Muscle layer of duodenum (tissue), 2 donors: ENCODE results near the gene PHKB.
"Not testable (repeated sequence)": the region's sequence is repeated elsewhere in the genome, so short reads cannot be mapped to it uniquely, and the experiment has no call there.

ENCODE experiments used
- H3K27ac ChIP-seq: one replicate; pipeline ENCODE4 v1.7.0; 2013; ENCODE audit warnings: mild to moderate bottlenecking, low read length
- H3K27me3 ChIP-seq: one replicate; pipeline ENCODE4 v1.7.0; 2013; ENCODE audit warnings: low read depth, mild to moderate bottlenecking, control low read depth, low read length
- H3K36me3 ChIP-seq, 2 donors: one replicate each; pipeline ENCODE4 v1.7.0; 2013; ENCODE audit warnings: low read length in 2 of 2, control low read depth in 1 of 2, mild to moderate bottlenecking in 1 of 2; ENCODE audit not compliant: insufficient read depth in 2 of 2, control insufficient read depth in 1 of 2
- H3K4me1 ChIP-seq, 2 donors: one replicate each; pipeline ENCODE4 v1.7.0; 2013; ENCODE audit warnings: low read length in 2 of 2, mild to moderate bottlenecking in 2 of 2, control low read depth in 1 of 2, moderate library complexity in 1 of 2; ENCODE audit not compliant: insufficient read depth in 2 of 2, control insufficient read depth in 1 of 2
- H3K4me3 ChIP-seq, 2 donors: one replicate each; pipeline ENCODE4 v1.7.0; 2013; ENCODE audit warnings: low read length in 2 of 2, low read depth in 1 of 2, mild to moderate bottlenecking in 1 of 2
- H3K9me3 ChIP-seq, 2 donors: one replicate each; pipeline ENCODE4 v1.7.0; 2013; ENCODE audit warnings: low read length in 2 of 2, control low read depth in 1 of 2, mild to moderate bottlenecking in 1 of 2; ENCODE audit not compliant: control insufficient read depth in 1 of 2
- donor health status: healthy.

PHKB gene

DNA sequence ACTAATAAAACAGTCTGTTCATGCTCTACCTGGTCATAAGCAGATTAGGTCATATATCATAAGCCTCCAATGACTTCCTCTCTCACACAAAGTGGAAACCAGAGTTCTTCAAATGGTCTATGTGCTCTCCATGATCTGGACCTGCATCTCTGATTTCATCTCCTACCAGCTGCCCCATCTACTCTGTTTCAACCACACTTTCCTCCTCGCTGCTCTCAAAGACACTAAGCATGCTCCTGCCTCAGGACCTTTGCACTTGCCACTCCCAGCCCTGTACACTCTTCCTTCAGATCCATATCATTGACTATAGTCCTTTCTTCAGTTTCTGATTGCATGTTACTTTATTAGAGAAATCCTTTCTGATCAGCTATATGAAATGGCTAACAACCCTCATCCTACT, 196.8 kb downstream of the PHKB start:
- no peaks in the 10 kb centered on the region for H3K4me1 ChIP-seq
- no peak overlapping the region for H3K27ac ChIP-seq
- H3K9me3 ChIP-seq: no peaks in the 10 kb centered on the region
- no peaks in the 10 kb centered on the region for H3K27me3 ChIP-seq
- peaks cover 25 to 49% of the 10 kb centered on the region in 2 donors for H3K36me3 ChIP-seq
- H3K4me3 ChIP-seq: no peak overlapping the region

DNA sequence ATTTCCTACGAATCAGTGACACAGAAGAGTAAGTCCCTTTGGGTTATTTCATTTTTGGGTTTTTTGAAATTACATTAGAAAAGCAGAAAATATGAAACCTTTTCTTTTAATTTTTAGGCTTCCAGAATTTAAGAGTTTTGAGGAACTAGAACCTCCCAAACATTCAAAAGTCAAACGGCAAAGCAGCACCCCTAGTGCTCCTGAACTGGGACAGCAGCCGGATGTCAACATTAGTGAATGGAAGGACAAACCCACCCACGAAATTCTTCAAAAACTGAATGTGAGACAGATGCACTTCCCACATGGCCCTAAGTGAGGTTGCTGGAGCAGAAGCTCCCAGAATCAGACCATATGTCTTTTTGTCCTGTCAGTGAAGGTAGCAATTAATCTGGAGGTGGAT, 199.4 kb downstream of the PHKB start:
- no peaks in the 10 kb centered on the region for H3K9me3 ChIP-seq
- H3K27me3 ChIP-seq: no peaks in the 10 kb centered on the region
- no peak overlapping the region for H3K4me3 ChIP-seq
- no peak overlapping the region for H3K27ac ChIP-seq
- H3K4me1 ChIP-seq: no peaks in the 10 kb centered on the region
- H3K36me3 ChIP-seq: peaks cover 22 to 43% of the 10 kb centered on the region in 2 donors

DNA sequence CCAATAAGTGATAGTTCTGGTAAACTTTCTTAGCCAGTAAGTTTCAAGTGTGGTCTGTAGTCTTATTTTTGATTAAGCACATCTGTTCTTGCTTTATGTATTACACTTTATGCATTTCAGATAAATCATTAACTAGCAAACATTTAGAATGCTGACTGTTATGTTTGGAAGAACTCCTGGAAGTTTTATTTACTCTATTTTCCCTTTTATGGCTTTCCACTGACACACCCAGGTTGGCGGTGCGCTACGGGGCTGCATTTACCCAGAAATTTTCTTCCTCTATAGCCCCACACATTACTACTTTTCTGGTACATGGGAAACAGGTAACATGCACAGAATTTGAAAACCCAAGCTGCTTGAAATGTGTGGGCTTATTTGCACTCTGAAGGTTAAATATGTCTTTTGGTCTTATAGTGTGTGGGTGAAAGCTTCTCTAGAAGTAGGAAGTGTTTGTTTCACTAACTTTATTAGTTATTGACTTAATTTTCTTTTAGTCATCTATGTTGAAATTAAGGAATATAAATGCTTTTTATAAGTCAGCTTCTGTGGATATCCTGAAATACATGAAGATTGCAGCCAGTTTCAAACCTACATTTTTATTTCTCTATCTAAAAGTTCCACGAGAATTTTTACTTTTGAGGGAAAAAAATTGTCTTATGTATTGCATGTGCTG, 203.7 kb downstream of the PHKB start:
- Histone ChIP-seq H3K9me3 (no peaks in the 10 kb centered on the region), H3K27ac (no peak overlapping the region), H3K36me3 (peaks cover 30 to 53% of the 10 kb centered on the region in 2 donors), H3K4me1 (no peaks in the 10 kb centered on the region), H3K27me3 (no peaks in the 10 kb centered on the region), H3K4me3 (no peak overlapping the region)

DNA sequence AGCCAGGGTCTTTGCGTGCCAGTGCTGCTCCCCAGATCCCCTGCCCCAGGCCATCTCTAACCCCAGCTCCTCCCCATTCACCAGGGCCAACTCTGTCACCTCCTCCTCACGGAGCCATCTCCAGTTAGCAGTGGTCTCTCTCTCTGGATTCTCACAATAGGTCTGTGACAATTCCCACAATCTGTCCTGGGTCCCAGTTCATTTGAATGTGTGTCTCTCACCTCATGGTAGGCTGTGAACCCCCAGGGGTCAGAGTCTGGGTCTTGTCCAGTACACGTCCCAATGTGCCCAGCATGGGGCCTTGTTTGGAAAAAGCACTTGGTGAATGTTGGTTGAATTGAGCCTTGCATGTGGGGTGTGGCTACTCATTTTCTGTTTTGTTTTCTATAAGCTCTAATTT, 205.3 kb downstream of the PHKB start:
- Histone ChIP-seq H3K36me3 (peaks cover 21 to 40% of the 10 kb centered on the region in 2 donors), H3K4me3 (no peak overlapping the region), H3K9me3 (no peaks in the 10 kb centered on the region), H3K27ac (no peak overlapping the region), H3K4me1 (no peaks in the 10 kb centered on the region), H3K27me3 (no peaks in the 10 kb centered on the region)

DNA sequence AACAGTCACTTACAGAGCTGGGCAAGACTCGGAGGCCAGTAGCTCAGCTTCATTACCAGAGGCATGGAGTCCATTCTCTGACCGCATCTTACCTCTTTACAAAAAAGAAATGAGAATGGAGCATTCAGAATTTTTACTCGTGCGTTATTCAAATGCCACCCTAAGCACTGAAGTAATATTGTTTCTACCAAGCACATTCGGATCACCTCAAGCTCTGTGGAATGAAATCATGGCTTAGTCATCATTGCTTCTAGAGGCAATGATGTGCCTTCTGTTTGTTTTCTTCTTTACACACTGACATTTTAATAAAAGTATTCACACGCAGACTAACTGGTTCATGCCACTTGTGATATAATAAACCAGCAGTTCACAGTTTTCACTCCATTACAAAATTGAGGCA, 206.8 kb downstream of the PHKB start:
- H3K36me3 ChIP-seq: peaks cover 15 to 31% of the 10 kb centered on the region in 2 donors
- no peaks in the 10 kb centered on the region for H3K27me3 ChIP-seq

DNA sequence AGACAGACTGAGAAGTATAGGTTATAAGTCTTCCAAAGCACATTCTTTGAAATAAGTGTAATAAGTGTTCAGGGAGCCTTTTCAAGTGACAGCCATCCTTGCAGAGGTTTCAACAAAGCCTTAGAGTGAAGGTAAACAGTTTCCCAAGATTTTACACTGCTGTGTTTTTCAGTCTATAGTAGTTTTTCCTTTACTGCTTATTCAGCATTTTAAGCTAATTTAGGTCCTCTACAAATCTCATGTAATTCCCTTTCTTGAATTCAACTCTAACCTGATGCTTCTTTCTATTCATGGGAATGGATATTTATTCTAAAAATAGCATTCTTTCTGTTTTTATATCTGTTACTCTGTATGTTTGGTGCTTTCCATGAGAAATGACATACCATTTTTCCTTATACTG, 211.3 kb downstream of the PHKB start:
- Histone ChIP-seq H3K9me3 (no peaks in the 10 kb centered on the region), H3K36me3 (peaks cover 25 to 52% of the 10 kb centered on the region in 2 donors), H3K27ac (no peak overlapping the region), H3K4me3 (no peak overlapping the region), H3K27me3 (no peaks in the 10 kb centered on the region), H3K4me1 (no peaks in the 10 kb centered on the region)

More for the DNA sequence above, 206.8 kb downstream of the PHKB start:
- no peaks in the 10 kb centered on the region for H3K9me3 ChIP-seq
- no peak overlapping the region for H3K4me3 ChIP-seq
- H3K27ac ChIP-seq: no peak overlapping the region
- no peaks in the 10 kb centered on the region for H3K4me1 ChIP-seq

DNA sequence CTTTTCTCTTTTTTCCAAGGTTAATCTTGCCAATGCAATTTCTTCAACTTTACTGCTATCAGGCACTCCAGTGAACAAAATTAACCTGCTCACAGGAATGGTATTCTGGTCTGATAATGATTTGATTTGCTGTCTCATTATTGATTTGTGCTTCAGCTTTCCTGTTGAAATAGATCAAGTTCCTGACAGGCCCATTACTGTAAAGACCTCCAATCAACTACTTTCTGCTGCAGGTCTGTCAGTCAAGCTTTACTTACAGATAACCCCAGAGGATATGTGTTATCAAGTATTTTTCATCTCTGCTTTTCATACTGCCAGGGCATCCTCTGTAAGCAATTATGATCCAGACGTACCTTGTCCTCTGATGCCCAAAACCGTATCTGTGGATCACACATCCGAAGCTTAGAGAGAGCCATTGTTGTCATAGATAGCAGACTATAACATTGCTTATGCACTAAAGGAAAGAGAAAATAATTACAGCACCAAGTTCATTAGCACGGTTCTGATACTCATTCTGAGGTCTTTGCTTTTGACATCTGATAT, 215.6 kb downstream of the PHKB start:
- Histone ChIP-seq H3K27ac (no peak overlapping the region), H3K9me3 (no peaks in the 10 kb centered on the region), H3K27me3 (no peaks in the 10 kb centered on the region), H3K36me3 (peaks cover 13 to 40% of the 10 kb centered on the region in 2 donors), H3K4me1 (no peaks in the 10 kb centered on the region), H3K4me3 (no peak overlapping the region)

DNA sequence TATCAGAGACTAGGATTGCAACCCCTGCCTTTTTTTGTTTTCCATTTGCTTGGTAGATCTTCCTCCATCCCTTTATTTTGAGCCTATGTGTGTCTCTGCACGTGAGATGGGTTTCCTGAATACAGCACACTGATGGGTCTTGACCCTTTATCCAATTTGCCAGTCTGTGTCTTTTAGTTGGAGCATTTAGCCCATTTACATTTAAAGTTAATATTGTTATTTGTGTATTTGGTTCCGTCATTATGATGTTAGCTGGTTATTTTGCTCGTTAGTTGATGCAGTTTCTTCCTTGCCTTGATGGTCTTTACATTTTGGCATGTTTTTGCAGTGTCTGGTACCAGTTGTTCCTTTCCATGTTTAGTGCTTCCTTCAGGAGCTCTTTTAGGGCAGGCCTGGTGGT, 220.4 kb downstream of the PHKB start:
- H3K27ac ChIP-seq, H3K9me3 ChIP-seq, H3K4me3 ChIP-seq, H3K27me3 ChIP-seq, H3K4me1 ChIP-seq: not testable (repeated sequence)
- H3K36me3 ChIP-seq: peaks cover 5 to 16% of the 10 kb centered on the region in 2 donors

DNA sequence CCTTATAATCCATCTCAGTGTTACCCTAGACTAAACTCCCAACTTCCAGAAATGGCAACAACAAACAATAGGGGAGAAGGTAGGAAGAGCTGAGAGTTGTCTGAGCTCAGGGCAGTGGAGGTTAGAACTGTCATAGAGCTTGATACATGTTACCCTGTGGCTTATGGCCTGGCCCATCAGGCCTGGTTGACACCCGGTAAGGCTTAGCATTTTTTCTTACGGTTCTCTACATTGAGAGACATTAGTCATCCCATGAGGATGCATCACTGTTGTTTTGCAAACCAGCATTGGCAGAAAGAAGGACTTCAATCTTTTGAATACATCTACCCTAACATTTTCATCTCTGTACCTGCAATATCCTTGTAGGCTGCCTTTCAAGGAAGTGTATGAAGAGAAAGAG, 226.6 kb downstream of the PHKB start:
- H3K4me1 ChIP-seq: no peaks in the 10 kb centered on the region
- peaks cover 25 to 45% of the 10 kb centered on the region in 2 donors for H3K36me3 ChIP-seq
- H3K4me3 ChIP-seq: no peak overlapping the region
- no peaks in the 10 kb centered on the region for H3K9me3 ChIP-seq
- no peaks in the 10 kb centered on the region for H3K27me3 ChIP-seq
- H3K27ac ChIP-seq: no peak overlapping the region

DNA sequence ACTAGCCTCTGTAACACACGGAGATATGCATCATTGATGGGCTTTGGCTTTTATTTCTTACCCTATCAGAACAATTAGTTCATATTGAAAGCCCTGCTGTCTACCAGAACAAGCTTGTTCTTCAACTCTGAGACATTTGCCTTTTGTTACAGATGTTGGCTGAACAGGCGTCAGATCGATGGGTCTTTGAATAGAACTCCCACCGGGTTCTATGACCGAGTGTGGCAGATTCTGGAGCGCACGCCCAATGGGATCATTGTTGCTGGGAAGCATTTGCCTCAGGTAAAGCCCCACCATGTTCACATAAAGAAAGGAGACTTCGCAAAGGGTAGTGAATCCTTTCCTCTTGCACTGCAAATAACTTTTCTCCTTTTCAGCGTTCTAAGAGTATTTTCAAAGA, 232.1 kb downstream of the PHKB start:
- H3K27ac ChIP-seq: no peak overlapping the region
- H3K9me3 ChIP-seq: no peaks in the 10 kb centered on the region
- H3K36me3 ChIP-seq: peaks cover 61 to 86% of the 10 kb centered on the region in 2 donors
- H3K4me1 ChIP-seq: no peaks in the 10 kb centered on the region
- no peak overlapping the region for H3K4me3 ChIP-seq
- H3K27me3 ChIP-seq: no peaks in the 10 kb centered on the region

DNA sequence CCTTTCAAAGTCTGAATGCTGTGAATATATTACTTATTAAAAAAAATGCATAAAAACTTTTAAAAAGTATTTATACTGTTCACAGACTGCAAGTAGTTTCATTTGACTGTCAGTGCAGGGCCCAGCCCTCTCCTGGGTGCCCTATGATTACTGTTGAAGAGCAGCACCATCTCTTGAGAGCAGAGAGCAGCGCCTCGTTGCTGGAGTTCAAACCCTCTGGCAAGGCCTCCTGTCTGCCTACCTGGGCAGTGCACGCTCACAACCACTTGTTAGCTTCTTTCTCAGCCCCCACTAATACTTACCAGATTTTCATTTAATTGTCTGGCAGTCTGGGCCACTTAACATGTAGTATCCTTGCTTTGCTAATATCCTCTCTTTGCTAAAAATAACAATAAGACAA, 233.4 kb downstream of the PHKB start:
- H3K36me3 ChIP-seq: peaks cover 67 to 87% of the 10 kb centered on the region in 2 donors
- H3K27me3 ChIP-seq: no peaks in the 10 kb centered on the region
- H3K4me3 ChIP-seq: no peak overlapping the region
- no peaks in the 10 kb centered on the region for H3K4me1 ChIP-seq
- H3K27ac ChIP-seq: no peak overlapping the region
- H3K9me3 ChIP-seq: no peaks in the 10 kb centered on the region

DNA sequence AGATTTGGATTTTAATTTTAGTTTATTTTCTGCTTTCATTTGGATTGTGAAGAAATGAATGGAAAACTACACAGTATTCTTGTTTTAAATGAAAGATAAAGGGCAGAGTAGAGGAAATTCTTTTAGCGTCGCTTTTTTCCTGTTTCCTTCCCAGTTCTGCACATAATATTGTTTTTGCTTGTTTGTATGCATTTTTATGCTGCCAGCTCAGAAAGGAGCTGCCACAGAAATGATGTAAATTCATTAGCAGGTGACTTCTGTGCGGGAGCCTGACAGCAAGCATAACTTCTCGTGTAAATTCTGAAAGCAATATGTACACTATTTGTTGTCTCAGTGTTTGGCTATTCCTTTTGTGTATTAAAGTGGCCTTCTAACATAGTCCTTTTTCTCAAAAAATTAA, 234.6 kb downstream of the PHKB start:
- no peaks in the 10 kb centered on the region for H3K9me3 ChIP-seq
- peaks cover 59 to 79% of the 10 kb centered on the region in 2 donors for H3K36me3 ChIP-seq
- no peak overlapping the region for H3K27ac ChIP-seq
- H3K4me3 ChIP-seq: no peak overlapping the region
- H3K4me1 ChIP-seq: no peaks in the 10 kb centered on the region
- H3K27me3 ChIP-seq: no peaks in the 10 kb centered on the region
